MM.1S (cell line): ENCODE results near the gene ELOVL6.

Experiments used
- EZH2 ChIP-seq: fragments of 300-600 bp; sonication (generic); optimal IDR thresholded peaks from 2 replicates; pipeline ENCODE3; 2017; ENCODE audit warnings: low read depth, mild to moderate bottlenecking, antibody characterized with exemption, low read length, mixed read lengths
- EZH2phosphoT487 ChIP-seq: fragments of 300-600 bp; sonication (generic); IDR thresholded peaks from 2 replicates; pipeline ENCODE4 v1.6.1; 2018; ENCODE audit warnings: antibody characterized with exemption, low read length
- TF ChIP-seq, protein P1 (sequence below): fragments of 300-600 bp; sonication (generic); IDR thresholded peaks from 2 replicates; pipeline ENCODE4 v1.5.1; 2016; ENCODE audit warnings: antibody characterized with exemption, low read length, mixed read lengths

DNA sequence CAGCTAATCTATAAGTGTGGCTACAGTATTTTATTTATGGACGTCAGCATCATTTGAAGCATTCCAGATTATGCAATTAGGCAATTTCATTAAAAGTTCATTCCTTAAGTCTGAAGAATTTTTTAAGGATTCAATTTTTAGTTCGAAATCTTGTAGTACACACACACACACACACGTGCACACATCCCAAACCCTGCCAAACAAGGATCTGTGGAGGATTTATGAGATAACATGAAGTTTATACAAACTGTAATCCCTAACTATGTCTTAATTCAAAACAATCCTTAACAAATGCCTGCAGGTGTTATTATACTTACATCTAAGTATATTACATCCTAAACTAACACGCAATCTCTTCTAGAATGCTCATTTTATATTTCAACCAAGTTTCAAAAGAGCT, 105.8 kb downstream of the ELOVL6 start:
- TF ChIP-seq, protein P1, sequence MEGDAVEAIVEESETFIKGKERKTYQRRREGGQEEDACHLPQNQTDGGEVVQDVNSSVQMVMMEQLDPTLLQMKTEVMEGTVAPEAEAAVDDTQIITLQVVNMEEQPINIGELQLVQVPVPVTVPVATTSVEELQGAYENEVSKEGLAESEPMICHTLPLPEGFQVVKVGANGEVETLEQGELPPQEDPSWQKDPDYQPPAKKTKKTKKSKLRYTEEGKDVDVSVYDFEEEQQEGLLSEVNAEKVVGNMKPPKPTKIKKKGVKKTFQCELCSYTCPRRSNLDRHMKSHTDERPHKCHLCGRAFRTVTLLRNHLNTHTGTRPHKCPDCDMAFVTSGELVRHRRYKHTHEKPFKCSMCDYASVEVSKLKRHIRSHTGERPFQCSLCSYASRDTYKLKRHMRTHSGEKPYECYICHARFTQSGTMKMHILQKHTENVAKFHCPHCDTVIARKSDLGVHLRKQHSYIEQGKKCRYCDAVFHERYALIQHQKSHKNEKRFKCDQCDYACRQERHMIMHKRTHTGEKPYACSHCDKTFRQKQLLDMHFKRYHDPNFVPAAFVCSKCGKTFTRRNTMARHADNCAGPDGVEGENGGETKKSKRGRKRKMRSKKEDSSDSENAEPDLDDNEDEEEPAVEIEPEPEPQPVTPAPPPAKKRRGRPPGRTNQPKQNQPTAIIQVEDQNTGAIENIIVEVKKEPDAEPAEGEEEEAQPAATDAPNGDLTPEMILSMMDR, result no peak
- TF ChIP-seq EZH2 (no peak), EZH2phosphoT487 (no peak)
